GM18861 (cell line): ENCODE results near the gene GNB1.

Source experiments
- ATAC-seq: cut with Tn5 transposase; IDR thresholded peaks from one replicate; pipeline ENCODE4 v1.9.1; 2021; ENCODE audit not compliant: unreplicated experiment

Gene GNB1

GRCh38 chr1:1922956-1923833 lies 32.3 kb upstream of the GNB1 start:
- ATAC-seq = no peak

GRCh38 chr1:1922702-1922955 lies 31.7 kb upstream of the GNB1 start:
- no peak for ATAC-seq

- ATAC-seq = no peak
Observed at GRCh38 chr1:1921901-1922701, 31.2 kb upstream of the GNB1 start.

GRCh38 chr1:1921459-1921862 lies 30.6 kb upstream of the GNB1 start:
- no peak for ATAC-seq

- ATAC-seq = no peak
Observed at GRCh38 chr1:1920608-1921458, 29.9 kb upstream of the GNB1 start.

GRCh38 chr1:1920057-1920607 lies 29.2 kb upstream of the GNB1 start:
- ATAC-seq = no peak

GRCh38 chr1:1919304-1920056 lies 28.6 kb upstream of the GNB1 start:
- peak; percentile 81 for ATAC-seq

- ATAC-seq = no peak
Observed at GRCh38 chr1:1918901-1919303, 28.0 kb upstream of the GNB1 start, which contains the start of gene TMEM52. Gene TMEM52, minus strand, starts transcription at chr1:1919279. Its CDS starts 14 bp downstream, at chr1:1919265.

- ATAC-seq = no peak
Observed at GRCh38 chr1:1917995-1918900, 27.4 kb upstream of the GNB1 start.

GRCh38 chr1:1917304-1917976 lies 26.6 kb upstream of the GNB1 start:
- no peak for ATAC-seq

- ATAC-seq = no peak
Observed at GRCh38 chr1:1916851-1917251, 26.0 kb upstream of the GNB1 start.

- ATAC-seq = no peak
Observed at GRCh38 chr1:1915911-1916840, 25.3 kb upstream of the GNB1 start.

- no peak for ATAC-seq
Observed at GRCh38 chr1:1914971-1915692, 24.2 kb upstream of the GNB1 start, which contains the start of gene CALML6. Gene CALML6, plus strand, starts transcription at chr1:1915260. Its CDS starts 21 bp downstream, at chr1:1915281.

- ATAC-seq = no peak
Observed at GRCh38 chr1:1914101-1914970, 23.4 kb upstream of the GNB1 start.

- no peak for ATAC-seq
Observed at GRCh38 chr1:1911350-1912041, 20.6 kb upstream of the GNB1 start.
